Sigmoid colon (tissue), 4 donors: ENCODE measurements around the gene ZDHHC11.

Source experiments
- POLR2A ChIP-seq, 2 donors: fragments of 450-650 bp; IDR thresholded peaks; one replicate each; pipeline ENCODE4 v1.6.1; 2016; ENCODE audit warnings: antibody characterized with exemption in 2 of 2, mild to moderate bottlenecking in 2 of 2, moderate library complexity in 2 of 2
- POLR2AphosphoS5 ChIP-seq, 4 donors: sonication (generic); formaldehyde crosslinking; IDR thresholded peaks; one replicate each; pipeline ENCODE4 v1.6.1; 2017; ENCODE audit warnings: antibody characterized with exemption in 4 of 4
- TF ChIP-seq, protein P1 (sequence below), 4 experiments: fragments of 450-650 bp in 3 of 4; fragments of 200-600 bp in 1 of 4; IDR thresholded peaks; one replicate each; pipeline ENCODE4 v1.5.1; 2016 to 2019; ENCODE audit warnings: antibody characterized with exemption in 4 of 4, mild to moderate bottlenecking in 3 of 4, moderate library complexity in 2 of 4

GRCh38 chr5:820245-820644, 30.5 kb downstream of the ZDHHC11 start:
- TF ChIP-seq, protein P1, sequence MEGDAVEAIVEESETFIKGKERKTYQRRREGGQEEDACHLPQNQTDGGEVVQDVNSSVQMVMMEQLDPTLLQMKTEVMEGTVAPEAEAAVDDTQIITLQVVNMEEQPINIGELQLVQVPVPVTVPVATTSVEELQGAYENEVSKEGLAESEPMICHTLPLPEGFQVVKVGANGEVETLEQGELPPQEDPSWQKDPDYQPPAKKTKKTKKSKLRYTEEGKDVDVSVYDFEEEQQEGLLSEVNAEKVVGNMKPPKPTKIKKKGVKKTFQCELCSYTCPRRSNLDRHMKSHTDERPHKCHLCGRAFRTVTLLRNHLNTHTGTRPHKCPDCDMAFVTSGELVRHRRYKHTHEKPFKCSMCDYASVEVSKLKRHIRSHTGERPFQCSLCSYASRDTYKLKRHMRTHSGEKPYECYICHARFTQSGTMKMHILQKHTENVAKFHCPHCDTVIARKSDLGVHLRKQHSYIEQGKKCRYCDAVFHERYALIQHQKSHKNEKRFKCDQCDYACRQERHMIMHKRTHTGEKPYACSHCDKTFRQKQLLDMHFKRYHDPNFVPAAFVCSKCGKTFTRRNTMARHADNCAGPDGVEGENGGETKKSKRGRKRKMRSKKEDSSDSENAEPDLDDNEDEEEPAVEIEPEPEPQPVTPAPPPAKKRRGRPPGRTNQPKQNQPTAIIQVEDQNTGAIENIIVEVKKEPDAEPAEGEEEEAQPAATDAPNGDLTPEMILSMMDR (IDR thresholded peaks at IDR 0.05), result no peak
- no peak for TF ChIP-seq POLR2A (IDR thresholded peaks at IDR 0.05)
- TF ChIP-seq POLR2AphosphoS5 (IDR thresholded peaks at IDR 0.05), result no peak
